Epithelial cell of proximal tubule (primary cell): Measurements from ENCODE around the gene PRMT7. TPM values are rescaled to one million over a fixed set of nuclear protein-coding genes. Genes with fewer than 3 reads are reported as not detected.

Source experiments
- DNase-seq: peaks from one replicate; pipeline ENCODE4 v3.0.0-alpha.2; 2011; ENCODE audit warnings: low read depth
- H3K4me3 ChIP-seq: 2 replicates; pipeline ENCODE4 v1.5.1; 2011; ENCODE audit warnings: low read depth, mild to moderate bottlenecking, low read length
- CTCF ChIP-seq: conservative IDR thresholded peaks from 2 replicates; pipeline ENCODE4 v1.5.1; 2012; ENCODE audit warnings: low read depth, mild to moderate bottlenecking, low read length
- total RNA-seq: library from RNA; depleted of rRNA; stranded (reverse); fragments of >200 nt; gene quantifications from 2 replicates; pipeline ENCODE4 v1.2.3, GENCODE V29; 2015

Gene PRMT7
- total RNA-seq, 1 donor from 2014 or later = 32.1 TPM

- TF ChIP-seq CTCF = no peak
- DNase-seq = no peak
- H3K4me3 ChIP-seq = no peak overlapping the region
Measured at GRCh38 chr16:68367440-68367839, 56.6 kb downstream of the PRMT7 start.

- TF ChIP-seq CTCF = no peak
- no peak overlapping the region for H3K4me3 ChIP-seq
- no peak for DNase-seq
Measured at GRCh38 chr16:68367891-68368290, 57.1 kb downstream of the PRMT7 start.

GRCh38 chr16:68368301-68368888, 57.6 kb downstream of the PRMT7 start:
- no peak for DNase-seq
- H3K4me3 ChIP-seq = no peak overlapping the region
- no peak for TF ChIP-seq CTCF

- no peak for DNase-seq
- no peak overlapping the region for H3K4me3 ChIP-seq
- TF ChIP-seq CTCF = no peak
Measured at GRCh38 chr16:68369168-68369567, 58.3 kb downstream of the PRMT7 start.

GRCh38 chr16:68369697-68370580, 59.1 kb downstream of the PRMT7 start:
- H3K4me3 ChIP-seq = no peak overlapping the region
- TF ChIP-seq CTCF = no peak
- no peak for DNase-seq

GRCh38 chr16:68370581-68371275, 59.9 kb downstream of the PRMT7 start:
- no peak overlapping the region for H3K4me3 ChIP-seq
- TF ChIP-seq CTCF = no peak
- DNase-seq = no peak
